ENCODE measurements around the gene HPSE2. TPM values are rescaled to one million over a fixed set of nuclear protein-coding genes. Genes with fewer than 3 reads are reported as not detected.

Gene HPSE2
- total RNA-seq, 1 donor from 2014 or later = not detected

GRCh38 chr10:99080275-99080945, 155.2 kb downstream of the HPSE2 start:
- H3K4me1 ChIP-seq = no peaks in the 10 kb centered on the region

GRCh38 chr10:99062591-99062990, 173.1 kb downstream of the HPSE2 start:
- no peak for DNase-seq
- Histone ChIP-seq H3K27me3 (ENCODE audit: low read depth) (no peaks in the 10 kb centered on the region), H3K4me1 (no peaks in the 10 kb centered on the region), H3K9me3 (replicated peaks) (no peaks in the 10 kb centered on the region), H3K27ac (replicated peaks) (no peak overlapping the region), H3K4me3 (no peak overlapping the region), H3K36me3 (no peaks in the 10 kb centered on the region)
- intact Hi-C loops (cut with micrococcal nuclease) = no loop called here
- TF ChIP-seq CTCF (IDR thresholded peaks at IDR 0.05; ENCODE audit: borderline replicate concordance) = no peak

More at GRCh38 chr10:99080275-99080945, 155.2 kb downstream of the HPSE2 start:
- no peaks in the 10 kb centered on the region for H3K36me3 ChIP-seq
- intact Hi-C loops (cut with micrococcal nuclease) = no loop called here
- H3K27me3 ChIP-seq (ENCODE audit: low read depth) = no peaks in the 10 kb centered on the region
- H3K4me3 ChIP-seq = no peak overlapping the region
- DNase-seq = no peak
- TF ChIP-seq CTCF (IDR thresholded peaks at IDR 0.05; ENCODE audit: borderline replicate concordance) = no peak
- no peak overlapping the region for H3K27ac ChIP-seq (replicated peaks)
- no peaks in the 10 kb centered on the region for H3K9me3 ChIP-seq (replicated peaks)

- intact Hi-C loops (cut with micrococcal nuclease) = no loop called here
- H3K27ac ChIP-seq (replicated peaks) = no peak overlapping the region
- no peak overlapping the region for H3K4me3 ChIP-seq
- no peak for TF ChIP-seq CTCF (IDR thresholded peaks at IDR 0.05; ENCODE audit: borderline replicate concordance)
- no peak for DNase-seq
- no peaks in the 10 kb centered on the region for H3K4me1 ChIP-seq
- H3K36me3 ChIP-seq = no peaks in the 10 kb centered on the region
- H3K27me3 ChIP-seq (ENCODE audit: low read depth) = no peaks in the 10 kb centered on the region
- no peaks in the 10 kb centered on the region for H3K9me3 ChIP-seq (replicated peaks)
These were observed 176.9 kb downstream of the HPSE2 start for GRCh38 chr10:99058762-99059161.

GRCh38 chr10:99057936-99058690, 177.5 kb downstream of the HPSE2 start:
- DNase-seq = no peak
- Histone ChIP-seq H3K9me3 (replicated peaks) (no peaks in the 10 kb centered on the region), H3K4me3 (no peak overlapping the region), H3K4me1 (no peaks in the 10 kb centered on the region), H3K36me3 (no peaks in the 10 kb centered on the region), H3K27ac (replicated peaks) (no peak overlapping the region), H3K27me3 (ENCODE audit: low read depth) (no peaks in the 10 kb centered on the region)
- intact Hi-C loops (cut with micrococcal nuclease) = no loop called here
- no peak for TF ChIP-seq CTCF (IDR thresholded peaks at IDR 0.05; ENCODE audit: borderline replicate concordance)

GRCh38 chr10:99045671-99046070, 190.0 kb downstream of the HPSE2 start:
- TF ChIP-seq CTCF (IDR thresholded peaks at IDR 0.05; ENCODE audit: borderline replicate concordance) = no peak
- H3K27ac ChIP-seq (replicated peaks) = no peak overlapping the region
- H3K36me3 ChIP-seq = no peaks in the 10 kb centered on the region
- H3K9me3 ChIP-seq (replicated peaks) = peaks cover 53% of the 10 kb centered on the region
- no peaks in the 10 kb centered on the region for H3K27me3 ChIP-seq (ENCODE audit: low read depth)
- intact Hi-C loops (cut with micrococcal nuclease) = no loop called here
- DNase-seq = no peak
- no peaks in the 10 kb centered on the region for H3K4me1 ChIP-seq
- no peak overlapping the region for H3K4me3 ChIP-seq
